Measurements from ENCODE around the gene DCHS1. TPM values are rescaled to one million over a fixed set of nuclear protein-coding genes. Genes with fewer than 3 reads are reported as not detected.

Gene DCHS1
- total and polyA plus RNA-seq, 2 experiments from 2014 or later, result 16.0 to 60.2 TPM

DNA sequence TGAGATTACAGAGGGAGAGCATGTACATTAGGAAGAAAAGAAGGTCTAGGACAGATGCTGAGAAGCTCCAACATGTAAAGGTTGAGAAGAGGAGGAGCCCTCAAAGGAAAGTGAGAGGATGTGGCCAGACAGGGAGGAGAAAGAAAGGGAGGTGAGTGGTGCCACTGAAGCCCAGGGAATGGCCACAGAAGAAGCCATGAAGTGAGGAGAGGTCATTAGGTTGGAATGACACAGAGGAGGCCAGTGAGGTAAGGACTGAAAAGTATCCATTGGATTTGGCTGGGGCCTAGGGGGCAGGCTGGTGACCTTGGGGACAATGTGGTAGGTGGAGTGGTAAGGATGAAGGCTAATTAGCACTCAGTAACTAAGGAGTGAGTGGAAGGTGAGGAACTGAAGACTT lies 3.0 kb upstream of the DCHS1 start:
- DNase-seq (ENCODE audit: low read depth in 1 of 2, low spot score in 1 of 2), result no peak
- no peak overlapping the region for H3K4me3 ChIP-seq
- H3K27me3 ChIP-seq, result no peaks in the 10 kb centered on the region
- H3K36me3 ChIP-seq, result no peaks in the 10 kb centered on the region
- H3K27ac ChIP-seq, result no peak overlapping the region
- no peaks in the 10 kb centered on the region for H3K9me3 ChIP-seq (ENCODE audit: low read depth)
- H3K4me1 ChIP-seq (ENCODE audit: low read depth), result peaks cover 11% of the 10 kb centered on the region
- TF ChIP-seq, protein P1, sequence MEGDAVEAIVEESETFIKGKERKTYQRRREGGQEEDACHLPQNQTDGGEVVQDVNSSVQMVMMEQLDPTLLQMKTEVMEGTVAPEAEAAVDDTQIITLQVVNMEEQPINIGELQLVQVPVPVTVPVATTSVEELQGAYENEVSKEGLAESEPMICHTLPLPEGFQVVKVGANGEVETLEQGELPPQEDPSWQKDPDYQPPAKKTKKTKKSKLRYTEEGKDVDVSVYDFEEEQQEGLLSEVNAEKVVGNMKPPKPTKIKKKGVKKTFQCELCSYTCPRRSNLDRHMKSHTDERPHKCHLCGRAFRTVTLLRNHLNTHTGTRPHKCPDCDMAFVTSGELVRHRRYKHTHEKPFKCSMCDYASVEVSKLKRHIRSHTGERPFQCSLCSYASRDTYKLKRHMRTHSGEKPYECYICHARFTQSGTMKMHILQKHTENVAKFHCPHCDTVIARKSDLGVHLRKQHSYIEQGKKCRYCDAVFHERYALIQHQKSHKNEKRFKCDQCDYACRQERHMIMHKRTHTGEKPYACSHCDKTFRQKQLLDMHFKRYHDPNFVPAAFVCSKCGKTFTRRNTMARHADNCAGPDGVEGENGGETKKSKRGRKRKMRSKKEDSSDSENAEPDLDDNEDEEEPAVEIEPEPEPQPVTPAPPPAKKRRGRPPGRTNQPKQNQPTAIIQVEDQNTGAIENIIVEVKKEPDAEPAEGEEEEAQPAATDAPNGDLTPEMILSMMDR (IDR thresholded peaks at IDR 0.05; ENCODE audit: low read depth, low read length), result no peak

GRCh38 chr11:6657346-6657745 lies 1.7 kb upstream of the DCHS1 start:
- Histone ChIP-seq H3K36me3 (no peaks in the 10 kb centered on the region), H3K9me3 (ENCODE audit: low read depth) (no peaks in the 10 kb centered on the region), H3K4me3 (no peak overlapping the region), H3K4me1 (ENCODE audit: low read depth) (peaks cover 12% of the 10 kb centered on the region), H3K27me3 (no peaks in the 10 kb centered on the region), H3K27ac (no peak overlapping the region)
- DNase-seq (ENCODE audit: low read depth in 1 of 2, low spot score in 1 of 2), result no peak
- TF ChIP-seq, protein P1 (IDR thresholded peaks at IDR 0.05; ENCODE audit: low read depth, low read length), result no peak

DNA sequence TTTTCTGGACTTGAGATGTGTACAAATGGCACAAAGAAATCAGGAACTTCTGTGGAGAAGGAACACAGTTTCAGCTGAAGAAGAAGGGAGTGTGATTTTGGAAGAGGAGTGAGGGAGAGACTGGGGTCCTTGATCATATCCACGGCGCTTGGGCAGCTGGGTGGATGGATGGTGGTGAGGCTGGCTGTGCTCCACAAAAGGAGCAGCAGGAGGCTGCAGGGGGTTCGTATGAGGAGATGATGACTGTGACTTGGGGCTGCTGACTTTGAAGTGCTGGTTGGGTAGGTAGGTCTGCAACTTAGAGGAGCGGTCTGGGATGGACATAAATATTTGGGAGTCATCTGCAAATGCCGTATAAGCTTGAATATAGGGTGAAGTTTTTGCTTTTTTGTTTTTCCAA lies 1.3 kb upstream of the DCHS1 start:
- H3K4me3 ChIP-seq, result no peak overlapping the region
- no peak for DNase-seq (ENCODE audit: low read depth in 1 of 2, low spot score in 1 of 2)
- H3K9me3 ChIP-seq (ENCODE audit: low read depth), result no peaks in the 10 kb centered on the region
- H3K36me3 ChIP-seq, result no peaks in the 10 kb centered on the region
- H3K27me3 ChIP-seq, result no peaks in the 10 kb centered on the region
- H3K27ac ChIP-seq, result no peak overlapping the region
- peaks cover 12% of the 10 kb centered on the region for H3K4me1 ChIP-seq (ENCODE audit: low read depth)
- TF ChIP-seq, protein P1 (IDR thresholded peaks at IDR 0.05; ENCODE audit: low read depth, low read length), result no peak

DNA sequence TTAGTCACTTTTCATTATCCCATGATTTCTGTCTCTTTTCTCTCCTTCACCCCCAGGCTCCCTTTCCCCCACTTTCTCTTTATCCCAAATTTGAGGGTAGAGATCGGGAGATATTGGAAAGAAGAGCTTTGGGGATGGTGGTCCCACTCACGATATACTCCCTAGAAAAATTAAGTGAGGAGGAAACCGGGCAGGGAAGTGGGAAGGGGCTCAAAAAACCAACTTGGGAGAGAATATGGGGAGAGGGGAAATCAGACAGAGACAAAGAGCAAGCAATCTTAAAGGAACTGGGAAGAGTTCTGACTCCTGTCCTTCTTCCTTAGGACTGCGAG lies 941 bp upstream of the DCHS1 start:
- H3K27ac ChIP-seq, result no peak overlapping the region
- H3K27me3 ChIP-seq, result no peaks in the 10 kb centered on the region
- H3K9me3 ChIP-seq (ENCODE audit: low read depth), result no peaks in the 10 kb centered on the region
- H3K36me3 ChIP-seq, result no peaks in the 10 kb centered on the region
- peaks cover 12% of the 10 kb centered on the region for H3K4me1 ChIP-seq (ENCODE audit: low read depth)
- peak overlapping the region; percentile 79 for H3K4me3 ChIP-seq
- TF ChIP-seq, protein P1 (IDR thresholded peaks at IDR 0.05; ENCODE audit: low read depth, low read length), result no peak
- no peak for DNase-seq (ENCODE audit: low read depth in 1 of 2, low spot score in 1 of 2)

DNA sequence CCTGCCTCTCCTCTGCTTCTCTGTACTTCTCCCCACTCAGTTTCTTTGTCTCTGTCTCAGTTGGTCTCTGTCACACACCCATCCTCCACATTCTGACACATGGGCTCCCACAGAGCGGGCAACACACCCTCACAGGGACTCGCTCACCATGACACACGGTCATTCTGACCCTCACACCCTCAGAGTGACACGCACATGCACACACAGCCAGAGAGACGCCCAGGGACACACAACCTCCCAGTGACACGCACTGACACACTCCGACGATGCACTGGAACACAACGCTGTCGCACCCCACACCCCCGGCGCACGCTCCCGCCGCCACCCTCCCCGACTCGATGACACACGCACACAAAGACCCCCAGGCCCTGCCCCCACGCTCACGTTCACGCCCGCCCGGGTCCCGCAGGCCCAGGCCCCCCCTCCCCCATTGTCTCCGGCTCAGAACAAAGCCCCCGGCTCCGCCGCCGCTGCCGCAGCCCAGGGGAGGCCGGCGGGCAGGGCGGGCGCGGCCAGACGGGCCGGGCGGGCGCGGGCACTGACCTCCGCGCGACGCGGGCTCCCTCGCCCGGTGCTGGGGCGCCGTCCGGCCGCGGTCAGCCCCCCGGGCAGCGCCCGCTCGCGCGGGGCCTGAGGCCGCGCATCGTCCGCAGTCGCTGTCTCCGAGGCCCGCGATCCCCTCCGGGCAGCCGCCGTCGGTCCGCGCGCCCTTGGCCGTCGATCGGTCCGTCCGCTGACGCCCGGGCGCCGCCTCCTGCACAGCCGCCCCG lies 404 bp downstream of the DCHS1 start:
- Histone ChIP-seq H3K4me3 (peak overlapping the region; percentile 79), H3K27me3 (no peaks in the 10 kb centered on the region), H3K9me3 (ENCODE audit: low read depth) (no peaks in the 10 kb centered on the region), H3K27ac (no peak overlapping the region), H3K4me1 (ENCODE audit: low read depth) (peaks cover 12% of the 10 kb centered on the region), H3K36me3 (no peaks in the 10 kb centered on the region)
- TF ChIP-seq, protein P1 (IDR thresholded peaks at IDR 0.05; ENCODE audit: low read depth, low read length), result no peak
- peak; percentile 26 to 51 for DNase-seq (ENCODE audit: low read depth in 1 of 2, low spot score in 1 of 2)

Measured in cardiac muscle cell (in vitro differentiated cells and primary cell).